Activated effector memory CD4-positive, alpha-beta T cell treated with Interleukin-2 at 50 U/mL for 16 hours (primary cell): ENCODE results near the gene UVRAG.
"Not testable (repeated sequence)": the region's sequence is repeated elsewhere in the genome, so short reads cannot be mapped to it uniquely, and the experiment has no call there.

Experiments
- DNase-seq: peaks from one replicate; pipeline ENCODE4 v3.0.0-alpha.2; 2020

UVRAG gene

GRCh38 chr11:75850787-75851186, 35.8 kb downstream of the UVRAG start:
- no peak for DNase-seq

GRCh38 chr11:75851203-75851602, 36.2 kb downstream of the UVRAG start:
- DNase-seq, result no peak

GRCh38 chr11:75852406-75853017, 37.5 kb downstream of the UVRAG start:
- DNase-seq, result no peak

GRCh38 chr11:75853563-75853962, 38.6 kb downstream of the UVRAG start:
- not testable (repeated sequence) for DNase-seq

DNA sequence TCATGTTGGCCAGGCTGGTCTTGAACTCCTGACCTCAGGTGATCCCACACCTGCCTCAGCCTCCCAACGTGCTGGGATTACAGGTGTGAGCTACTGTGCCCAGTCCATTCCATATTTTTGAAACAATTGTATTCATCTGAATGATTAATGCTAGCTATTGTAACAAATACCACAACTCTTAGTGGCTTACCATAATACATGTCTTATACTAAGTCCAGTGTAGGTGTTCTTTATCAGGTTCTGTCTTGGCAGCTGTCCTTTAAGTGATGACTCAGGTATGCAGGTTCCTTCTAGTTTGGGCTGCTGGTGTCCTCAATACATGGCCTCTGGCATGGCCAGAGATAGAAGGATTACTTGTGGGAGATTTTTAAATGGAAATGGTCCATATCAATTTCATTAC, 39.0 kb downstream of the UVRAG start:
- DNase-seq, result no peak

- no peak for DNase-seq
These were observed 40.2 kb downstream of the UVRAG start for GRCh38 chr11:75855206-75855605.

DNA sequence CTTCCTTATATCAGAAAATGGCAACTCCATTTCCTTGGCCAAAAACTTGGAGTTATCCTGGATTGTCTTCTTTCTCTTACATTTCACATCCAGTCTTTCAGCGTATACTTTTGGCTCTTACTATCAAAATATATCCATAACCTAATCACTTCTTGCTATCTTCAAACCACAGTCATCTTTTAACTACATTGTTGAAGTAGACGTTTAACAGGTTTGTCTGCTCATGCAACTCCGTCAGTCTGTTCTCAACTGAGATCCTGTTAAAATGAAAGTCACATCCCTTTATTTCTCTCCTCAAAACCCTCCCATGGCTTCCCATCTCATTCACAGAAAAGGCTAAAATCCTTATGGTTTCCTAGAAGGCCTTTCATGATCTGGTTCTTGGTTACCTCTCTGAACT, 41.9 kb downstream of the UVRAG start:
- DNase-seq, result no peak

DNA sequence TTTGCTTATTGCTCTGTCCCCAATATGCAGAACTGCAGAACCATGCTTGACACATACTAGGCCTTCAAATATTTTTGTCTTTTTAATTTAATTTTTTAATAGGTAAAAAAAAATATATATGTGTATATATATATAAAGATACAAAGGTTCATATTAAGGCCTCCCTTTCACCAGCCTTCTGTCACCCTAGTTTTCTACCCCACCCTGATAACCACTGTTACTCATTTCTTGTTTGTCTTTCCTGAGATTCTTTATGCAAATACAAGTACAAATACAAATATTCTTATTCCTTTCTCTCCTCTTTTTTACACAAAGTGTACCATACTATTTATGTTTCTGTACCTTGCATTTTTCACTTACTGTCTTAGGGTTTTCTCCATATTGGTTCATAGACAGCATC, 43.0 kb downstream of the UVRAG start:
- no peak for DNase-seq

DNA sequence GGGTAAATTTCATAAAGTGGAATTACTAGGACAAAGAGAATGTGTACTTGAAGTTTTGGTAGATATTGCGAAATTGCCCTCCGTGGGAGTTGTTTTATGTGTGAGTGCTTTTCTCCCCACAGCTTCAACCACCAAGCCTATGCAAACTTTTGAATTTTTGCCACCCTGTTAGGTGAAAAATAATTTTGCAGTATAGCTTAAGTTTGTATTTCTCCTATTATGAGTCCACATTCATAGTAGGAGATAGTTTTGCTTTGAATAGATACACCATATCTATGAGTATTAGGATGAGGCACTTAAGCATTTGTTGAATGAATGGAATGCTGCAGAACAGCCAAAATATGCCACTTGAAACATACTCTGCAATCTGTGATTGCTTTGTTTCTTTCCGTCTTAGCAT, 43.6 kb downstream of the UVRAG start:
- DNase-seq, result no peak

- DNase-seq, result no peak
These were observed 44.6 kb downstream of the UVRAG start for GRCh38 chr11:75859614-75860013.

DNA sequence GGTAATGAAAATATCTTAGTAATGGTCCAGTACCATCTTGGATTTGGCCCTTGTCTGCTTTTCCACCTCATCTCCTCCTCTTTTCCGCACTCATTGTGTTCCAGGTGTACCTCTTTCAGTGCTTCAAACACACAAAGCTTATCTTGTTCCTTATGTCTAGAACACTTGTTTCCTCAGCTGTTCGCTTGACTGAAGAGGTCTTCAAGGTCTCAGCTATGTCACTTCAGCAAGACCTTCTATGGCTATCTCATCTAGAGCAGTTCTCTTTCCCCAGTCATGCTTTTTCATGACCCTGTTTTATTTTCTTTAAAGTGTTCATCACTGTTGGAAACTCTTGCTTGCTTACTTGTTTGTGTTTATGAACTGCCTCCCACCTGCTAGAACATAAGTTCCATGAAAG, 47.4 kb downstream of the UVRAG start:
- DNase-seq, result no peak

DNA sequence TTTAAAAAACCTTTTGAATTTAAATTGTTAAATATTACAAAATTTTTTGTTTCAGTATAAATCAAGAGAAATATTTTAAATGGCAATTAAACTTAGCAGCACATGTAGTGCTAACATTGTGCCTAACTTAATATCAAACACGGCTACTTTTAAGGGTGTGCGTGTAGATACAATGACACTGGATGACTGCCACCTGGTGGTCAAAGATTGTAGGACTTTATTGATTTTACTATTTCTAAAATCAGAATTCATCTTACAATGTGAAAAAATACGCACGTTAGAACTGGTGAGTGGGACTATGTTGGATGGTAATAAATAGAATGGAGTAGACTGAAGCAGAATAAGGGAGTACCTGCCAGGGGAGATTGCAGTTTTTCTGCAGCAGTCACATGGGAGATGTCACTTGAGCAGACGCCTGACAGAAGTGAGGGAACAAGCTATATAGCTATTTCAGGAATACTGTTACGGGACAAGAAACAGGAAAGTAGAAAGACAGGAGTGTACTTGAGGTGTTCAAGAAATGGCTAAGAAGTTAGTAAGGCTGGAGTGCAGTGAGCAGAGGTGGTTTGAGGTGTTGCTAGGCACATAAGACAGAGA, 52.9 kb downstream of the UVRAG start:
- no peak for DNase-seq

DNA sequence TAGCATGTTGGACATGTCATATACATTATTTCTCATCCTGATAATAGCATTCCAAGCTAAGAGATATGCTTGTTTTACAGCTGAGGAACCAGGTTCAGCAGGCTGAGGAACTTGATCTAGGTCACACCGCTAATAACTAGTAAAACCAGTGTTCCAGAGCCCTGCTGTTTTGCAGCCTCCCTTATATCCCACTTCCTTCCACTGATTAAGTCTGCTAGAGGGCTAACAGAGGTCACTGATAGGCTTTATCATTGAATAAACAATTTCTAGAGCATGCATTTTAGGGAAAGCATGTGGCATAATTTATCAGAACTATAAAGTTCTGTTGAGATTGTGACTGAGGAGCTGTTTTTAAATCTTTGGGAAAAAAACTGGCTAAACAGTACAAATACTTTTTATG, 54.0 kb downstream of the UVRAG start:
- DNase-seq, result no peak

DNA sequence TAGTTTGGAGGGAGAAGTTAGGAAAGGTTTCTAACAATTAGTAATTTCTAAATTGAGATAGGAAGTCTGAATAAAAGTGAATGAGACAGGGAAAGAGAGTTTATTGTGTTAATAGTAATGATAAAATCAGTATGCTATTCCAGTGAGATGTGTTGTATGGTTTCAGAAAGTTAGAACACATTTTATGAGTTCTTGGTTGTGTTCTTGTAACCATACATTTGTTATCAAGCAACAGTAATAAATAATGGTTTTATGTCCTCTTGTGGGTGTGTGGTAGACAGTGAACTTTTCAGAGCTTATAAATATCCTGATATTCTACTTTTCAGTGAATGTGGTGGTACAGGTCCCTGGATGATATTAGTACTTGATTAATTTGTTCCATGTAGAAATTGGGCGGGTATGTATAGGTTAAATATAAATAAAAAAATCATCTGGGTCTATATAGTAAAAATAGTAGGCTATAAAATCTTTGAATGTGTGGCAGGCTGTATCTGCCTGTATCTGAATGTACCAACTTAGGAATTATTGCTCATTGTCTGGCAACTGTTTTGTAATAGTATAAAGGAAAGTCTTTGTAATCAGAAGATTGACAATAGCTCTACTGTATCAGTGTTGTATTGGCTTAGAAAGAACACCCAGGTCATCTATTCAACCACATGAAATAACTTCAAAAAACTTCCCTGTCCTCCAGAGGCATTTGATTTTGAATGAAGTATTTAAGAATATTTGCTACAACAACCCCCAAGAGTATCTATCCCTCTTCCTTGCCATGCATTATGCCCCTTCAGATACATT, 54.8 kb downstream of the UVRAG start:
- DNase-seq, result no peak

GRCh38 chr11:75872887-75873416, 57.9 kb downstream of the UVRAG start:
- DNase-seq, result no peak

DNA sequence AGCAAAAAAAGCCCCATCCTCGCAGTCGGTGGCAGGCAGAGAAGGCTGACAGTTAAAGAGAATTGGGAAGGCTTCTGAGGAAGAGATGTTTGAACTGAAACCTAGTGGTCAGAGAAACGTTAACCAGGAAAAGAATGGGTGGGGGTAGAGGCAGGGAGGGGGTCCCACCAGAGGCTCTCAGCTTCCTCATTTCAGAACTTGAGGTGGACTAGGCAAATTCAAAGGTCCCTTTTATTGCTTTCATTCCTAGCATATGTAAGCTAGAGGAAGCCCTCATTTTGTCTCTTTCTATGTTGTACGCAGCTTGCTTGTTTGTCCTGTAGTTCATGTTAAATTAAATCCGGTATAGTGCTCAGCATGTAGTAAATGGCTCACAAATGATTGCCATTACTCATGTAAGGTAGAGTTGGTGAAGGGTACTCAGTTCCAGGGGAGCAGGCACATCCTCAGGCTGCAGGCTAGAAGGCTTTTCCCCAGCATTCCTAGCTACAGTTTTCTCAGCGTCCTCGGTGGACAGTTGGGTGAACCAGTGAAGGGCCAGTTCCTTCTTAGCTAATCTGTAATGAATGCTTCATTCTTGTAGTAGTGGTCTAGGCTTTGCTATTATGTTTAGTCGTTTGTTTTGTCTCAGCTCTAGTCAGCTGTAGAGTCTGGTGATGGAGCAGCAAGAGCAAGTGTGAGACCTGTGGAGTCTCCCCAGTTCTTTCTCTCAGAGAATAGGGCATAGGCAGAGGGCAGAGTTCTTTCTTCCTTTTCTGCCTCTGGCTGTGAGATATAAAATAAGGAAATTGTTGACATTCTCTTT, 58.6 kb downstream of the UVRAG start:
- no peak for DNase-seq

GRCh38 chr11:75874684-75875341, 59.8 kb downstream of the UVRAG start:
- no peak for DNase-seq

- not testable (repeated sequence) for DNase-seq
These were observed 62.3 kb downstream of the UVRAG start for GRCh38 chr11:75877327-75877726.

DNA sequence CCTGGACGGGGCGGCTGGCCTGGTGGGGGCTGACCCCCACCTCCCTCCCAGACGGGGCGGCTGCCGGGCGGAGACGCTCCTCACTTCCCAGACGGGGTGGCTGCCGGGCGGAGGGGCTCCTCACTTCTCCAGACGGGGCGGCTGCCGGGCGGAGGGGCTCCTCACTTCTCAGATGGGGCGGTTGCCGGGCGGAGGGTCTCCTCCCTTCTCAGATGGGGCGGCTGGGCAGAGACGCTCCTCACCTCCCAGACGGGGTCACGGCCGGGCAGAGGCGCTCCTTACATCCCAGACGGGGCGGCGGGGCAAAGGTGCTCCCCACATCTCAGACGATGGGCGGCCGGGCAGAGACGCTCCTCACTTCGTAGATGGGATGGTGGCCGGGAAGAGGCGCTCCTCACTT, 62.9 kb downstream of the UVRAG start:
- DNase-seq, result not testable (repeated sequence)

GRCh38 chr11:75878933-75879332, 63.9 kb downstream of the UVRAG start:
- DNase-seq, result no peak

DNA sequence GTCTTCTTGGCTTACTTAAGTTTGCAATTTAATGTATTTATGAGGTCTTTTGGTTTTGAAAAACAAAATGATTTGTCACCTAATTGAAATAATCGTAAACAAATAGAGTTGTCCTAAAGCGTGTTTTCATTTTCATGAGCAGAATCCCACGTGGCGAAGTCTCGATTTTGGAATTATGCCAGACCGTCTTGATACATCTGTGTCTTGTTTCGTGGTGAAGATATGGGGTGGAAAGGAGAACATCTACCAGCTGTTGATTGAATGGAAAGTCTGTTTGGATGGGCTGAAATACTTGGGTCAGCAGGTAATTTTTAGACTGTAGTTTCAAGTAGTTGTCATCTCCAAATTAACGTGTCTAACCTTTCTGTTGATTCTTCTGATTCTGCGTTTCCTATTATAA, 64.7 kb downstream of the UVRAG start:
- no peak for DNase-seq

DNA sequence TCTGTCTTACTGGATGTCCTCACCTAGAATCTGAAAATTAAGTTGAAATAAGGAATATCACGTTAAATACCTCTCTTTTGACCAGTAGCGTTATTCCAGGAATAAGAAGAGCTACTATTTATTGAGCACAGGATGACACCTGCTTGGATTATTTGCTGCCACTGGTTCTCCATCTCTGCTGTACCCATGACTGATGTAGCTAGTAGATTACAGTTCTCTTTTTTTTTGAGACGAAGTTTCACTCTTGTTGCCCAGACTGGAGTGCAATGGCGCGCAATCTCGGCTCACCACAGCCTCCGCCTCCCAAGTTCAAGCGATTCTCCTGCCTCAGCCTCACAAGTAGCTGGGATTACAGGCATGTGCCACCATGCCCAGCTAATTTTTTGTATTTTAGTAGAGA, 65.3 kb downstream of the UVRAG start:
- not testable (repeated sequence) for DNase-seq

- DNase-seq, result no peak
These were observed 69.3 kb downstream of the UVRAG start for GRCh38 chr11:75884321-75884720.
